ENCODE measurements around the gene MTF1.

The MTF1 gene

DNA sequence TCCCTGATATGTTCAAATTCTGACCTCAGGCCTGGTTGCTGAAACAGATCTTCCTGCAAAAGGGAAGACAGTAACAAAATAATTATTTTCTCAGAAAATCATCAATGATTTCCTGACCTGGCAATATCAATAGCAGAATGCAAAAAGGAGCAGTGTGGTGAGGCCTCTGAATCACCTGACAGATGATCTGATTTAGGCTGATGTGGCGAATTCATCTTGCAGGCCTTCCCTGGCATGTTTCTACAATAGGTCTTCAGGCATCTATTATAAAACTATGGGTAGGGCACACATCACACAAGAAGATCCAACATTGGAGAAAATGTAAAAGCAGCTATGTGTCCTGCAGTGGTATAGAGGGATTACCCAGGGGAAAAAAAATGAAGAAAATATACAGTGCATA is 7.1 kb upstream of the MTF1 start:
- DNase-seq: no peak

DNA sequence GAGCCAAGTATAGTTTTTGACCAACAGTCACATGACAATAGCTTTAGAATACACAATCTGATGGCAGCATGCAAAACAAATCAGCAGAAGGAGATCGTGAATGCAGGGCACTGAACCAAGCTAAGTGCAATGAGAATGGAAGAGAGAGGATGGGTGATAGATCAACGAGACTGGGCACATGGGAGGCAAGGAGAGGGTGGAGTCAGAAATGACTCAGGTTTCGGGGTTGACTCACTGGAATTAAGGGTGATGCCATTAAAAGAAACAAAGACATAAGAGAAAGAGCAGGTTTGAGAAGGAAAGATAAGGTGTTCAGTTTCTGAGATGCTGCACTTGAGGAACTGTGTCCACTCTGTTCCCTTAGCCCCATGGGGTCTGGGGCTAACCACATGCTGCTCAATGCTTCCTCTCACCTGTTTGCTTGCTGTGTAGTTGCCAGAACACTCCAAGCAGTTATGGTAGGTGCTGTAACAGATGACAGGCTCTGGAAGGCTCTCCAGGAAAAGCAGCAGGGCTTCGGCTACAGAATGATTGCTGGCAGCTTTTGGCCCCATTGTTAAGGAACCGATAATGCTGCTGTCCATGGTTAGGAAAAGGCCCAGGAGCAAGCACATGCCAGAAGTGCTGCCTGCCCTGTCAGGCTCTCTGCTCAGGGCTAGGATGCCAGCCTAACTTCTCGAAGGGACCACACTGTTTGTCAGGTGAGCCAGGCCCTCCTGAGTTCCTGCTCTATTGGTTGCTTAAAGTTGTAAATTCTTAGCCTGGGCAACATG is 6.1 kb upstream of the MTF1 start:
- no peak for DNase-seq

DNA sequence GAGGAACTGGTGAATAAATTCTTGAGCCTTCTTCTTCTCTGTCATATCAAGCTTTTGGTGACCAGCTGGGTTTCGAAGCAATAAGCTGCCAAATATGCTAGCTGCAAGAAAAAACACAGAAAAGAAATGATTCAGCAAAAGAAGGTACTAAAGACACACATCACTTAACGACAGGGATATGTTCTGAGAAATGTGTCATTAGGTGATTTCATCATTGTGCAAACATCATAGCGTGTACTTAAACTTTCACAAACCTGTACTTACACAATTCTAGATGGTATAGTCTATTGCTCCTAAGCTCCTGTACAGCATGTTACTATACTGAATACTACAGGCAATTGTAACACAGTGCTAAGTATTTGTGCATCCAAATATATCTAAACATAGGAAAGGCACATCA is 2.9 kb upstream of the MTF1 start:
- DNase-seq: no peak

DNA sequence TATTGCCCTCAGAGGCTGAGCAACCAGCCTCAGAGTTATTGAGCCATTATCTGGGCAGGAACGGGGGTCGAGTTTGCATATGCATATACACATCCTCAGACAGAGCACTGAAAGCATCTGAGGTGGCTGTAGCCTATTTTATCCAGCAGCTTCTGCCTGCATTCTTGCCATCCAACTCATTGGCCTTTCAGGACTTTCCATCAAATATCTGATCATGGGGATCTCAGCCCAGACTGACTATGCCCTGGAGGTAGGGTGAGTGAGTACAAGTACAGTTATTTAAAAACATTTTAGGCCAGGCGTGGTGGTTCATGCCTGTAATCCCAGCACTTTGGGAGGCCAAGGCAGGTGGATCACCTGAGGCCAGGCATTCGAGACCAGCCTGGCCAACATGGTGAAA is 1.8 kb upstream of the MTF1 start:
- no peak for DNase-seq

DNA sequence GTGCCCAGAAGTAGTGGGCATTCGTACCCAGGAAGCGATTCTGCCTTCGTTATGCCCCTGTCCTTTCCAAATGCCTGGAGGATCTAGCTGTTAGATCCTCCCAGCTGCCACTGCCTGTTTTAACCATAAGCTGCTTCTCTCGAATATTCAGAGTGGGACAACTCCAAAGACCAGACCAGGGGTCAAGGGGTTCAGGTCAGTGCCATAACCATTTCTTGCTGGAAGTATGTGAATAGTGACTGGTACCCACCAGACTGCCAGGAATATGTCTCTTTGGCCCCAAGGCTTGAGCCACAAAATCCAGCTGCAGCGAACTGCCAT is 914 bp upstream of the MTF1 start:
- no peak for DNase-seq

DNA sequence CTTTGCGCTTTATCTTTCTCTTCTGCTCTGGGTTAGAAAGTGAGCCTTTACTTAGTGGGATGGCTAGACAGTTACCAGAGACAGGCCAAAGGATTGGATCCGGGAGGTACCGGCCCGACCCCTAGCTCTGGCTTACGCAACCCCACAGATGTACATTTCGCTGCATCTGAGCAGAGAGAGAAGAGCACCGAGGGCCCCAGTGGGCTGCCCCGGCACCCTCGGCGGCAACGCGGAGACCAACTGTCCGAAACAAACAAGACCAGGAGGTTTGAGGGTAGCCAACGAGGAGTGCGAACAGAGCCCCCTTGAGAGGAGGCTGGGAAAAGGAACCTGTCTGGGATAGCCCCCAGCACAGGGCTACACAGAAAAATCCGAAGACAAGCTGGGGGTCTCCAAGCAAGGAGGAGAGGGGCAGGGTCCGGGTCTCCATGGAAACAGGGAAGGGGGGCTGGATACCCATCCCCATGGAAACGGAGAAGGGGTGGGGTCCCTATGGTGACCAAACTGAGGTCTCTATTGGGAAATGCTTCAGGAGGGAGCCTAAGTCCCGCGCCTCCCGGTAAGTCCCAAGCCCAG is 373 bp downstream of the MTF1 start:
- no peak for DNase-seq

DNA sequence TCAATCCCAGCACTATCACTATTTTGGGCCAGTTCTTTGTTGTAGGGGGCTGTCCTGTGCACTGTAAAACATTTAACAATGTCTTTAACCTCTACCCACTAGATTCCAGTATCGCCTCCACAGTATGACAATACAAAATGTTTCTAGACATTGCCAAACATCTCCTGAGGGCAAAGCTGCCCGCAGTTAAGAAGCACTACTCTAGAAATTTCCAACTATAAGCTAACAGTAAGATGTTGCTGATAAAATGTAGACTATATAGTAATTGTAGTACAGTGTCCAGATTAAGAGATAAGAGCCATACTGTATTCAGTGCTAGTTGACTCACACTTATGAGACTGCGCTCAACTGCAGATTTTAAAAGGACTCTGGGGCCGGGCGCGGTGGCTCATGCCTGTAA is 5.0 kb downstream of the MTF1 start:
- no peak for DNase-seq

DNA sequence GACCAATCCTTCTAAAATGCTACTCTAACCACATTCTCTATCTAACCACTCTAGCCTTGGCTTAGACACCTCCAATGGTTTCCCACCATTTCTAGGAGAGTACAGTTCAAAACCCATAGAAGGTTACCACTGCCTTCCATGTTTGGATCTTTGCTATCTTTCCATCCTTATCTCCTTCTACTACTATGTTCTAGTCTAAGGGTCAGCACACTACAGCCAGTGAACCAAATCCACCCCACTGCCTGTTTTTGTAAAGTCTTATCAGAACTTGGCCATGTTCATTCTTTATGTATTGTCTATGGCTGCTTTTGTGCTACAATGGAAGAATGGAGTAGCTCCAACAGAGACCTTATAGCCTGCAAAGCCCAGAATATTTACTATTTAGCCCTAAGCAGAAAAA is 6.2 kb downstream of the MTF1 start:
- DNase-seq: no peak

DNA sequence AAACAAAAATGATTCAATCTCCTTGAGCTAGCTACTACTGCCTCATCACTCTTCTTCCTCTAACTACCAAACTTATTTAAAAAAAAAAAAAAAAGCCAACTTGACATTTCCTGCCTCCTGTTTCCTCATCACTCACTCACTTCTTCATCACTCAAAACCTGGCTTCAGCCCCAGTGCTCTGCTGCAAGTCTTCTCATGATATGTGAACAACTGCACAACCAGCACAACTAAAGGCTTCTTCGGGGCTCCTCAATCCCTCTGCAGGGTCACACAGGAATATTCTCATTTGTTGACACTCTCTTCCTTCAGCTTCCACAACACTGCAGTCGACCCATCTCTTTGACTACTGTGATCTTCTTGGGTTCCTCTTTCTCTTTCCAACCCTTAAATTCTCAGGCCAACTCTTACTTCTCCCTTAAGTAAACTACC is 7.6 kb downstream of the MTF1 start:
- no peak for DNase-seq

DNA sequence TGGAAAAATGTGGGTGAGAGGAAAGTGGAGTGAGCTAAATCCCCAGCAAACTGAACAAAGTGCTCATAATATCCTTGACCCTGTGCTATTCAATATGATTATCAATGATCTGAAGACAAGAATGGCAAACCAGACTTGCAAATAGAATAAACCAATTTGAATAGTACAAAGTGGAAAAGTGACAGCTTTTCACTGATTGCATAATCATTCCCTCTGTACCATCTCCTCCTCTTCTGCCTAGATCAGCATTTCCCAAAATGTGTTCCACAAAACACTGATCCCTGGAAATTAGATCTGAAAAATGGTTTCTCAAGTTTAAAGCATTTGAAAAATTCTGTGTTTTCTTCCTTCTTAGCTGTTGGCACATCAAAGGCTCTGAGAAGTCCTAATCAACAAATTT is 8.1 kb downstream of the MTF1 start:
- DNase-seq: no peak

DNA sequence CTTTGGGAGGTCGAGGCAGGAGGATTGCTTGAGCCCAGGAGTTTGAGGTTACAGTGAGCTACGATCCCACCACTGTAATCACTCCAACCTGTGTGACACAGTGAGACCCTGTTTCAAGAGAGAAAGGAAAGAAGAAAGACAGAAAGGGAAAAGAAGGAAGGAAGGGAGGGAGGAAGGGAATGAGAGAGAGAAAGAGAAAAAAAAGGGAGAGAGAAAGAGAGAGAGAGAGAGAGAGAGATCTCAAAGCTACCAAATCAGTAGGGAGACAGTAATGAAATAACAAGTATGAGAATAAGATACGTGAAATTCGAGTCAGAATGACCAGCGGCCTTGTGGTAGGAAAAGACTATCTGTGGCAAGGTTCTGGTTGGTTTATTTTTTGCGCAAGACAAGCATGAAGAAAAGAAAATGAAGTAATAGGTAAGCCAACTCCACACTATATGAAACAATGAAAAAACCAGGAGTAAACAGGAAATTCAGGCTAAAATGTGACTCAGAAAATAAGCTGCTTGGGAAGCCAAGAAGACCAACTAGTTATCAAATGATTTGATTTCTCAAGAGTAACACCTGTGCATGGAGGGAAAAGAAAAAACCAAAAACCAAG is 8.9 kb downstream of the MTF1 start:
- no peak for DNase-seq

DNA sequence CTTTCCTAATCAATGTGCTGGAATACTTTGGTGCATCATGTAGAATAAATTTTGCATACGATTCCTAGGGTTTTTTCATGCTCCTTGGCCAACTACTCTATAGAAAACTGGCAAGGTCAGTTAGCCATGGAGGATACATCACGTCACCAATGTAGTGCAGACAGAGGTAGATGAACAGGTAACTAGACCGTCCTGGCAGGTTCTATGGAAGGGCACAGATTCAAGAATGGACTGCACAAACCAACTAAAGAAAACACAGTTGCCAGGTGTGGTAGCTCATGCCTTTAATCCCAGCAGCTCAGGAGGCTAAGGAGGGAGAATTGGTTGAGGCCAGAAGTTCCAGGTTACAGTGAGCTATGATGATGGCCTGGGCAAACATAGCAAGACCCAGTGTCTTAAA is 9.9 kb downstream of the MTF1 start:
- DNase-seq: no peak

DNA sequence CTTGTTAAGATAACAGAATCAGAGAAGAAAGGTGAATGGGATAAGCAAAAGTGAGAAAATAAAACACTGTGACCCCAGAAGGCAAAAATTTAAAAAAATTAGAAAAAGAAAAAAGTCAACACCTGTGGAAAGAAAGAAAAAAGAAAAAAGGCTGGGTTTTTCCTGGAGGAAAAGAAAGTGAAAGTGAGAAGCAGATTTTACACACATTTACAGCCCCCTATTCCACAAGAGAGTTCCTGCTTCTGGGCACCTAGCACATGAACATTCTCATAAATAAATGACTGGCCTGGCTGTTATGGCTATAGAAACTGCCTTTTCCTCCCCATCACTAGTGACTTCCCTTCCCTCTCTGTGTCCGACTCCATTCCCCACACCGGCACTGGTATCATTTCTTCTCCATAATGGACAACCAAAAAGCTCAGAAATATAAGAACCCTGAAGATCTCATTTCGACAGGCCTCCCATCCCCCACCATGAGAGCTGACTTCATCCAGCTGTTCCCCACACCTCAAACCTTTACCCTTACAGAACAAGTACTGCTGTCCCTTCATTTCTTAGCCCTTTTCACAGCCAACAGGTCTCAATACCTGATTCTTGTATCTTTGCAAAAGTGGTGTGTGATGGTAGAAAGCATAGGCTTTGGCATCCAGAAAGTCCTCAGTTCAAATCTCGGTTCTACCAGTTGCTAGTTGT is 12.6 kb downstream of the MTF1 start:
- no peak for DNase-seq

DNA sequence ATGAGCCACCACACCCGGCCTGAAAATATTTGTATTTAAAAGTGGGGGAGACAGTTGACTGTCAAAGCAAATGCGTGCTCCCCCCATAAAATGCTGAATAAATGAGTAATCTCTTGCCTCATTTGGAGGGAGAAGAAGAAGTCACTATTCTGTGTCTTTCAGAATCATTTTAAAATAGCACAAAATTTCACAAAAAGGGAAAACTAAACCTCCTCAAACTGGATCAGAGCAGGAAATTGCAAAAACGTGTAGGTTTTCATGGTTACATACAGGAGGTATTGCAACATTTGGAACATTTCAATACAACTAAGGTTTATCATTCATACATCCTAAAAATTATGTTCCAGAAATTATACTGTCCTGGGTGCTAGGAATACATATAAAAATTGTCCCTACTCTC is 13.6 kb downstream of the MTF1 start:
- DNase-seq: no peak

DNA sequence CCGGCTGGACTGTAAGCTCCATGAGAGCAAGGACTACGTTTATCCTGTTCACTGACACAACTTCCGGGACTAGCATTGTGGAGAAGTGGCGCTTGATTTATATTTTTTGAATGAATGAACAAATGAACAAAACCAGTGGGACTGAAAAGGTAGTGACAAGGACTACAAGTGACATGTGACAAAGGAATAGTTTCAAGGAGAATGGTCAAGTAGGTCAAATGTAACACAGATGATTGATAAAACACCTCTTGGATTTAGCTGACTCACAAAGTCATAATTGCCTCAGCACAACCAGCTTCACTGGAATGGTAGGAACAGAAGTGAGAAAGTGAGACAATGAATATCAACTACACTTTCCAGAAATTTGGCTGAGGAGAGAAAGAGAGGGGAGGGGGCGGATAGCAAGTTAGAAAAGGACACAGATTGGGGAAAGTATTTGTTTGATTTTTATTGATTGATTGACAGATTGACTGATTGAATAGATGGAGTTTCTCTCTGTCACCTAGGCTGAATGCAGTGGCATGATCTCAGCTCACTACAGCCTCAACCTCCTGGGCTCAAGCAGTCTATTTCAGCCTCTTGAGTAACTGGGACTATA is 14.2 kb downstream of the MTF1 start:
- no peak for DNase-seq

DNA sequence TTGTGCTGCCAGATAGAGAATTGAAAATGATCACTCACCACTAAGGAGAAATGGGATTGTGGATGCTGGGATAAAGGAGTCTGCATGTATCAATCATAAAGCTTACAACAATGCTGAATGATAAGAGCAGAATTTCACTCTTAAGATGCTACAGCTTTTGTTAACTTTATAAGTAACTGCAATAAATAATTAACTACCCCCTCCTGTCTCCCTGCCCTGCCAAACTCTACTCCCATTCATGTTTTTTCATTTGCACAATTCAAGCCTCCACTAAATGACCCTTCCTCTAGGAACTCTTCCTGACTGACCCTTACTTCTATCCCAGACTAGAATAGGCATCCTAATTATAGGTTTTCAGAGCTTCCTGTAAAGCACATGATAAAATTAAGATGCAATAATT is 14.9 kb downstream of the MTF1 start:
- DNase-seq: no peak

DNA sequence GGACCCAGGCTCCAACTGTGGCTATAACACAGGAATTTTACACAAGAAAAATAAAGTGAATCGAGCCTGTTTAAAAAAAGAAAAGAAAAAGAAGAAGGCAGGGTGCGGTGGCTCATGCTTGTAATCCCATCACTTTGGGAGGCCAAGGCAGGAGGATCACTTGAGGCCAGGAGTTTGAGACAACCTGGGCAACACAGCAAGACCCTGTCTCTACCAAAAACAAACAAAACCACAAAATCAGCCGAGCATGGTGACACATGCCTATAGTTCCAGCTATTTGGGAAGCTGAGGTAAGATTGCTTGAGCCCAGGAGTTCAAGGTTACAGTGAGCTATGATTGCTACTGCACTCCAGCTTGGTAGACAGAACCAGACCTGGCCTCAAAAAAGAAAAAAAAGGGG is 17.7 kb downstream of the MTF1 start:
- DNase-seq: no peak

DNA sequence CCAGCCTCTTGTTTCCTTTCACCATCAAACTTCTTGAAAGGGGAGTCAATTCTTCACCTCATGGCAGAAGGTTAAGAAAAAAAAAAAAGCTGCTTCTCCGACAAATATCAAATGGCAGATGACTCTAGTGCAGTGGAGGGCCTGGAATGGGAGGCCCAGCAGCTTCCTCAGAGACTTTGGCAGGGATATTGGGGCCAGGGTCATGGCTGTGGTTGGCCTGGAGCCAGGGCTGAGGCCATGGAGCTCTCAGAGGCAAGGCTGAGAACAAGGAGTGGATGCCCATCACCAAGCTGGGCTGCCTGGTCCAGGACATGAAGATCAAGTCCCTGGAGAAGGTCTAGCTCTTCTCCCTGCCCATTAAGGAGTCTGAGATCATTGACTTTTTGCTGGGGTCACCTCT is 18.7 kb downstream of the MTF1 start:
- DNase-seq: no peak

DNA sequence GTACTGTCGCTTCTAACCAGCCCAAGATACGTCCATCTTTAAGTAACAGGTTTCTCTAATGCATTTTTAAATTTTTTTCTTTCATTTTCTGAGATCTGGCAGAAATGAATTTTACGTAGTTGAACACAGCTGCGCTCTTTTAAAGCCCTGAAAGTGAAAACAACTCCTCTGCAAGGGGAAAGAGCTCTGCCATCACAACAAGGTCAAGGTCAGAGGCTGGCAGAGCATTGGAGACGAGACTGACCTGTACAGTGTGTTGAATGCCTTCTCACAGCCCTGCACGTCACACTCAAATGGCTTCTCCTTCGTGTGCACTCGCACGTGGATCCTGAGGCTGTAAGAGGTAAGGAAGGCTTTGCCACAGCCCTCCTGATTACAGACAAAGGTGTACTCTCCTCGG is 19.7 kb downstream of the MTF1 start:
- no peak for DNase-seq

DNA sequence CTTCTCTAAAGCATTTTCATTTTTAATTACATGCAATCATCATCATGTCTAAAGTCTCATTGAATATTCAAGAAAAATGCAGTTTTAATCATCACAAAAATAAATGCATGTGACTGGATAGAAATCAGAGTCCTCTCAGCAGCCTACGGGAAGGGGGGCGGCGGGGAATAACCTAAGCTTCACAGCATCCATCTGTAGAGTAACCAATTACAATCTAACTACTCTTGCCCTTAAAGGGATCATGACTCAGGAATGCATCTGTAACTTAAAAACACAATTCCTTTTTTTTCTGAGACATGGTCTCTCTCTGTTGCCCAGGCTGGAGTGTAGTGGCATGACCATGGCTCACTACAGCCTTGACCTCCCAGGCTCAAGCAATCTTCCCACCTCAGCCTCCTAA is 22.6 kb downstream of the MTF1 start:
- no peak for DNase-seq

DNA sequence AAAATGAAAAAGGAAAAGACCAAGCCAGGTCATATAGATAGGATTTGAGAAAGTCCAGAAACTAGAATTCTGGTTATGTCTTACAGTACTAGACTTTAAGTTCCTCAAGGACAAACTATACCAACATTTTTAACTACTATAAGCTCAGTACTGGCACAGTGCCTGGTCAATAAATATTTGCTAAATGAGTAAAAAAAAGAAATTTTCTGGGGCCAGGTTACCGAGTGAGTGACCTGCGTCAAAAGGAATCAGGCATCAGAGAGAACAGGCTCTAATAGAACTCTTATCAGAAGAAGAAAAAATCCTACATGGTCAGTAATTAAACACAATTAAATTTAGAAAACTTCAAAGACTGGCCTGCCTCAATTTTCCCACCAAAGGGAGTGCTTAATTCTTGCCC is 27.6 kb downstream of the MTF1 start:
- no peak for DNase-seq

DNA sequence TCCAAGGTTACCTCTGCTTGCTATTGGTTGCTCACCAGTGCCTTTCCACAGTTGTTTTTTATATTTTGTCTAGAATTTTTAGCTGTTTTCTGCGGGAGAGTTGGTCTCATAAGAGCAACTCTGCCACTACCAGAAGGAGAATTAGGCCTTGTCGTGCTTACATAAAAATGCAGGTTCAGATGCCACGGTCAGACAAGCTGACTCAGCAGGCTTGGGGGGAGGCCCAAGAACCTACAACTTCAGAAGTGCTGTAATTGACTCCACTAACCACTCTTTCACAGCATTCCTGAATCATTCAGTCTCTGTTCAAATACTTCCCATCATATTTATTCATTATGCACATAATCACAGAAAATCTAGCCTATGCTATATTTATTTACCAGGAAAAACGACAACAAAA is 28.3 kb downstream of the MTF1 start:
- no peak for DNase-seq

DNA sequence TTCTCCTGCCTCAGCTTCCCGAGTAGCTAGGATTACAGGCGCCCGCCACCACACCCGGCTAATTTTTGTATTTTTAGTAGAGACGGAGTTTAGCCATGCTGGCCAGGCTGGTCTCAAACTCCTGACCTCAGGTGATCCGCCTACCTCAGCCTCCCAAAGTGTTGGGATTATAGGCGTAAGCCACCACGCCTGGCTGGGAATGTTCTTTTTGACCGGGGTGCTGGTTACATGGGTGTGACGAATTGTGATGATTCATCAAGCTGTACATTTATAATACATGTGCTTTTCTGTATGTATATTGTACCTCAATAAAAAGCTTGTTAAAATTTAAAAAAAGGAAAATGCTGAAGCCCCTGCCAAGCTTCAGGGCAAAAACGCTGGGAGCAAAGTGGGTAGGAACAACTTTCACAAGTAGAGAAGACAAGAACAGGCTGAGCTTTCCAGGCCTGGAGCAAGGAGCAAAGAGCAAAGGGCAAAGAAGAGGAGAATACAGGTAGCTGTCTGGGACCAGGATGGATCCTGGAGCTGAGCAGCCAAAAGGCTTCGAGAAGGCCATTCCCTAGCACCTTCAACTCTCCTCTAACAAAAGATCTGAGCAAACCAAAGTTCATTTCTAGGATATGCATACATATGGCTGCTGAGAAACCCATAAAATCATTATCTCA is 30.9 kb downstream of the MTF1 start:
- DNase-seq: no peak

All from T-helper 9 cell (primary cell).